Mesendoderm (in vitro differentiated cells): ENCODE data around the gene RASGRP2.

ENCODE experiments used
- DNase-seq: peaks from one replicate; pipeline ENCODE4 v3.0.0; 2013
- H2AK5ac ChIP-seq: 2 replicates; pipeline ENCODE4 v1.6.1; 2013; ENCODE audit warnings: low read length, inconsistent platforms
- H2BK120ac ChIP-seq: 2 replicates; pipeline ENCODE4 v1.6.1; 2013; ENCODE audit warnings: low read depth, mild to moderate bottlenecking, low read length, moderate library complexity, mixed read lengths
- H2BK15ac ChIP-seq: replicated peaks from 2 replicates; pipeline ENCODE4 v1.6.1; 2013; ENCODE audit warnings: low read depth, mild to moderate bottlenecking, moderate library complexity
- H2BK5ac ChIP-seq: 2 replicates; pipeline ENCODE4 v1.6.1; 2013; ENCODE audit warnings: low read length, inconsistent platforms
- H3K18ac ChIP-seq: 2 replicates; pipeline ENCODE4 v1.6.1; 2013; ENCODE audit warnings: mild to moderate bottlenecking, low read length, mixed read lengths
- H3K23ac ChIP-seq: one replicate; pipeline ENCODE4 v1.6.1; 2013; ENCODE audit warnings: low read length
- H3K27ac ChIP-seq: 2 replicates; pipeline ENCODE4 v1.5.1; 2013; ENCODE audit warnings: low read depth, mild to moderate bottlenecking, inconsistent platforms, low read length, moderate library complexity
- H3K27me3 ChIP-seq: 2 replicates; pipeline ENCODE4 v1.6.1; 2013; ENCODE audit warnings: low read length, control low read depth, mild to moderate bottlenecking, inconsistent platforms; ENCODE audit not compliant: insufficient read depth, poor library complexity
- H3K36me3 ChIP-seq: 2 replicates; pipeline ENCODE4 v1.6.1; 2013; ENCODE audit warnings: low read length, inconsistent platforms; ENCODE audit not compliant: control insufficient read depth, insufficient read depth
- H3K4ac ChIP-seq: one replicate; pipeline ENCODE4 v1.6.1; 2013; ENCODE audit warnings: low read depth, mild to moderate bottlenecking, low read length, moderate library complexity
- H3K4me1 ChIP-seq: 2 replicates; pipeline ENCODE4 v1.6.1; 2013; ENCODE audit warnings: low read depth, low read length, inconsistent platforms; ENCODE audit not compliant: control insufficient read depth
- H3K4me2 ChIP-seq: 2 replicates; pipeline ENCODE4 v1.6.1; 2013; ENCODE audit warnings: low read length
- H3K4me3 ChIP-seq: 2 replicates; pipeline ENCODE4 v1.5.1; 2013; ENCODE audit warnings: mild to moderate bottlenecking, low read length
- H3K56ac ChIP-seq: one replicate; pipeline ENCODE4 v1.6.1; 2013; ENCODE audit warnings: low read length
- H3K79me1 ChIP-seq: 2 replicates; pipeline ENCODE4 v1.6.1; 2013; ENCODE audit warnings: low read length, inconsistent platforms
- H3K79me2 ChIP-seq: 2 replicates; pipeline ENCODE4 v1.6.1; 2013; ENCODE audit warnings: mild to moderate bottlenecking, low read length; ENCODE audit not compliant: control insufficient read depth, insufficient read depth
- H3K9ac ChIP-seq: 2 replicates; pipeline ENCODE4 v1.6.1; 2013; ENCODE audit warnings: low read length, inconsistent platforms
- H4K5ac ChIP-seq: one replicate; pipeline ENCODE4 v1.6.1; 2013; ENCODE audit warnings: low read length
- H4K8ac ChIP-seq: one replicate; pipeline ENCODE4 v1.6.1; 2013; ENCODE audit warnings: low read depth, mild to moderate bottlenecking, control low read depth, low read length, moderate library complexity
- WGBS: extraction: QIAGEN DNeasy Blood & Tissue Kit; methylation state at CpG from one replicate; pipeline ENCODE4 v1.1.7; 2013; ENCODE audit warnings: low lambda C conversion rate, missing lambda C conversion rate; ENCODE audit not compliant: insufficient coverage; ENCODE audit errors: extremely low coverage; 5-methylcytosine and 5-hydroxymethylcytosine counted together

RASGRP2 gene

GRCh38 chr11:64731601-64732000 is 12.3 kb downstream of the RASGRP2 start:
- H2BK5ac ChIP-seq = no peak overlapping the region
- no peak overlapping the region for H2BK15ac ChIP-seq
- no peak overlapping the region for H4K5ac ChIP-seq
- no peak for DNase-seq
- H2AK5ac ChIP-seq = no peak overlapping the region
- no peaks in the 10 kb centered on the region for H3K27me3 ChIP-seq
- H3K4me2 ChIP-seq = no peak overlapping the region
- H3K4me1 ChIP-seq = peaks cover 2% of the 10 kb centered on the region
- no peaks in the 10 kb centered on the region for H3K79me2 ChIP-seq
- H3K56ac ChIP-seq = no peak overlapping the region
- H3K9ac ChIP-seq = no peak overlapping the region
- H3K23ac ChIP-seq = no peak overlapping the region
- no peak overlapping the region for H3K18ac ChIP-seq
- H2BK120ac ChIP-seq = no peak overlapping the region
- no peak overlapping the region for H3K4me3 ChIP-seq
- no peaks in the 10 kb centered on the region for H3K36me3 ChIP-seq
- no peak overlapping the region for H3K4ac ChIP-seq
- H4K8ac ChIP-seq = no peak overlapping the region
- no peak overlapping the region for H3K27ac ChIP-seq
- WGBS = no CpG with 5 or more reads among the region's 3 CpGs
- no peaks in the 10 kb centered on the region for H3K79me1 ChIP-seq

GRCh38 chr11:64729851-64730382 is 14.0 kb downstream of the RASGRP2 start:
- H3K18ac ChIP-seq = no peak overlapping the region
- H3K4me3 ChIP-seq = no peak overlapping the region
- H2AK5ac ChIP-seq = no peak overlapping the region
- H3K79me1 ChIP-seq = no peaks in the 10 kb centered on the region
- H3K4me1 ChIP-seq = peaks cover 4% of the 10 kb centered on the region
- no peaks in the 10 kb centered on the region for H3K27me3 ChIP-seq
- H3K9ac ChIP-seq = peak overlapping the region; percentile 43
- H3K79me2 ChIP-seq = no peaks in the 10 kb centered on the region
- H3K4ac ChIP-seq = no peak overlapping the region
- no peak overlapping the region for H4K5ac ChIP-seq
- peak overlapping the region; percentile 77 for H3K56ac ChIP-seq
- no peak overlapping the region for H2BK15ac ChIP-seq
- H4K8ac ChIP-seq = no peak overlapping the region
- H3K23ac ChIP-seq = no peak overlapping the region
- H2BK5ac ChIP-seq = no peak overlapping the region
- no peaks in the 10 kb centered on the region for H3K36me3 ChIP-seq
- no CpG with 5 or more reads among the region's 21 CpGs for WGBS
- no peak overlapping the region for H2BK120ac ChIP-seq
- no peak overlapping the region for H3K27ac ChIP-seq
- peak; percentile 92 for DNase-seq
- H3K4me2 ChIP-seq = peak overlapping the region; percentile 18

GRCh38 chr11:64728757-64729365 is 15.1 kb downstream of the RASGRP2 start:
- H2BK120ac ChIP-seq = no peak overlapping the region
- H3K23ac ChIP-seq = no peak overlapping the region
- H3K9ac ChIP-seq = no peak overlapping the region
- no peaks in the 10 kb centered on the region for H3K79me2 ChIP-seq
- no peak overlapping the region for H2AK5ac ChIP-seq
- peaks cover 4% of the 10 kb centered on the region for H3K4me1 ChIP-seq
- no peak overlapping the region for H3K4ac ChIP-seq
- no peak overlapping the region for H3K4me2 ChIP-seq
- H3K4me3 ChIP-seq = no peak overlapping the region
- H4K8ac ChIP-seq = no peak overlapping the region
- no peak overlapping the region for H3K27ac ChIP-seq
- no peaks in the 10 kb centered on the region for H3K79me1 ChIP-seq
- H3K27me3 ChIP-seq = no peaks in the 10 kb centered on the region
- no CpG with 5 or more reads among the region's 11 CpGs for WGBS
- no peak overlapping the region for H2BK15ac ChIP-seq
- no peak overlapping the region for H2BK5ac ChIP-seq
- no peak overlapping the region for H4K5ac ChIP-seq
- no peak overlapping the region for H3K18ac ChIP-seq
- no peak for DNase-seq
- H3K36me3 ChIP-seq = no peaks in the 10 kb centered on the region
- H3K56ac ChIP-seq = no peak overlapping the region

- Histone ChIP-seq H2BK15ac (no peak overlapping the region), H2BK5ac (no peak overlapping the region), H3K4me3 (no peak overlapping the region), H4K8ac (no peak overlapping the region), H3K4me1 (peaks cover 4% of the 10 kb centered on the region), H3K27me3 (peaks cover 6% of the 10 kb centered on the region), H3K4ac (no peak overlapping the region), H3K56ac (no peak overlapping the region), H3K23ac (no peak overlapping the region), H3K4me2 (no peak overlapping the region), H4K5ac (no peak overlapping the region), H3K27ac (no peak overlapping the region), H3K18ac (no peak overlapping the region), H2AK5ac (no peak overlapping the region), H3K79me1 (no peaks in the 10 kb centered on the region), H3K79me2 (no peaks in the 10 kb centered on the region), H3K36me3 (no peaks in the 10 kb centered on the region), H3K9ac (no peak overlapping the region), H2BK120ac (no peak overlapping the region)
- no CpG with 5 or more reads among the region's 7 CpGs for WGBS
- DNase-seq = no peak
Measured at GRCh38 chr11:64726867-64727530, 16.9 kb downstream of the RASGRP2 start.

- Histone ChIP-seq H3K27me3 (peaks cover 6% of the 10 kb centered on the region), H3K56ac (peak overlapping the region; percentile 54), H3K79me1 (no peaks in the 10 kb centered on the region), H3K36me3 (no peaks in the 10 kb centered on the region), H3K9ac (peak overlapping the region; percentile 25), H2AK5ac (no peak overlapping the region), H3K4me2 (no peak overlapping the region), H3K4me1 (peaks cover 4% of the 10 kb centered on the region), H2BK120ac (no peak overlapping the region), H3K23ac (no peak overlapping the region), H3K4ac (no peak overlapping the region), H3K79me2 (no peaks in the 10 kb centered on the region), H2BK5ac (no peak overlapping the region), H2BK15ac (no peak overlapping the region), H4K5ac (peak overlapping the region; percentile 75), H3K18ac (no peak overlapping the region), H3K27ac (no peak overlapping the region), H4K8ac (no peak overlapping the region), H3K4me3 (no peak overlapping the region)
- WGBS = no CpG with 5 or more reads among the region's 9 CpGs
- DNase-seq = peak; percentile 45
Measured at GRCh38 chr11:64726211-64726641, 17.7 kb downstream of the RASGRP2 start.
